GM23338 (cell line): ENCODE measurements around the gene CD44. TPM values are rescaled to one million over a fixed set of nuclear protein-coding genes. Genes with fewer than 3 reads are reported as not detected.

Experiments
- ATAC-seq: fragments of 200-7000 bp; cut with Tn5 transposase; 3 replicates; pipeline ENCODE4 v1.9.1; 2020
- DNase-seq: peaks from one replicate; pipeline ENCODE4 v3.0.0-alpha.2; 2015; ENCODE audit warnings: low spot score
- H2AFZ ChIP-seq: fragments of 200-600 bp; sonication (generic); 2 replicates; pipeline ENCODE4 v1.8.0; 2016; ENCODE audit warnings: antibody characterized with exemption, mild to moderate bottlenecking, moderate library complexity
- H3F3A ChIP-seq: fragments of 200-600 bp; sonication (generic); replicated peaks from 2 replicates; pipeline ENCODE4 v1.8.0; 2017; ENCODE audit warnings: antibody characterized with exemption, mixed run types, low read depth
- H3K27ac ChIP-seq: fragments of 200-600 bp; sonication (generic); 2 replicates; pipeline ENCODE4 v1.6.1; 2016; ENCODE audit warnings: low read depth
- H3K27me3 ChIP-seq: fragments of 200-600 bp; sonication (generic); 2 replicates; pipeline ENCODE4 v1.8.0; 2016; ENCODE audit warnings: mild to moderate bottlenecking, mixed run types, moderate library complexity; ENCODE audit not compliant: insufficient read depth
- H3K36me3 ChIP-seq: fragments of 200-600 bp; sonication (generic); 2 replicates; pipeline ENCODE4 v1.8.0; 2016; ENCODE audit warnings: mild to moderate bottlenecking; ENCODE audit not compliant: insufficient read depth
- H3K4me1 ChIP-seq: fragments of 200-600 bp; sonication (generic); 2 replicates; pipeline ENCODE4 v1.8.0; 2016; ENCODE audit warnings: mild to moderate bottlenecking, moderate library complexity; ENCODE audit not compliant: insufficient read depth
- H3K4me2 ChIP-seq: fragments of 200-600 bp; sonication (generic); 2 replicates; pipeline ENCODE4 v1.7.1; 2017; ENCODE audit warnings: mixed run types
- H3K4me3 ChIP-seq: fragments of 200-600 bp; sonication (generic); 2 replicates; pipeline ENCODE4 v1.6.1; 2016; ENCODE audit warnings: mixed run types
- H3K79me2 ChIP-seq: fragments of 200-600 bp; sonication (generic); replicated peaks from 2 replicates; pipeline ENCODE4 v1.8.0; 2017; ENCODE audit warnings: mild to moderate bottlenecking; ENCODE audit not compliant: insufficient read depth
- H3K9me2 ChIP-seq: fragments of 200-600 bp; sonication (generic); 2 replicates; pipeline ENCODE4 v1.8.0; 2017; ENCODE audit not compliant: insufficient read depth
- H4K20me1 ChIP-seq: fragments of 200-600 bp; sonication (generic); replicated peaks from 2 replicates; pipeline ENCODE4 v1.8.0; 2017; ENCODE audit warnings: mild to moderate bottlenecking; ENCODE audit not compliant: insufficient read depth
- H3K27ac Mint-ChIP-seq: 2 replicates; pipeline ENCODE4 v1.8.0; 2020; ENCODE audit warnings: inconsistent platforms, mild to moderate bottlenecking, moderate library complexity, mixed read lengths
- H3K27me3 Mint-ChIP-seq: 3 replicates; pipeline ENCODE4 v1.8.0; 2022; ENCODE audit warnings: low read depth, mild to moderate bottlenecking, moderate library complexity, mixed read lengths, inconsistent platforms; ENCODE audit not compliant: insufficient read depth, poor library complexity
- H3K36me3 Mint-ChIP-seq: 3 replicates; pipeline ENCODE4 v1.8.0; 2021; ENCODE audit warnings: low read depth, mild to moderate bottlenecking, inconsistent platforms, moderate library complexity, mixed read lengths
- H3K4me1 Mint-ChIP-seq: 3 replicates; pipeline ENCODE4 v1.8.0; 2020; ENCODE audit warnings: mild to moderate bottlenecking, inconsistent platforms, mixed read lengths
- H3K4me3 Mint-ChIP-seq: 3 replicates; pipeline ENCODE4 v1.8.0; 2021; ENCODE audit warnings: moderate library complexity, mild to moderate bottlenecking, inconsistent platforms, mixed read lengths
- H3K9me3 Mint-ChIP-seq: 3 replicates; pipeline ENCODE4 v1.8.0; 2020; ENCODE audit warnings: moderate library complexity, mild to moderate bottlenecking, inconsistent platforms, mixed read lengths
- CREB1 ChIP-seq: fragments of 250-450 bp; sonication (Bioruptor Pico); IDR thresholded peaks from 2 replicates; pipeline ENCODE4 v1.5.0; 2020; ENCODE audit warnings: low read depth, mild to moderate bottlenecking, moderate library complexity
- ETS1 ChIP-seq: IDR thresholded peaks from 2 replicates; pipeline ENCODE4 v1.6.1; 2016; ENCODE audit warnings: antibody characterized with exemption
- EZH2phosphoT487 ChIP-seq: fragments of 200-600 bp; sonication (generic); IDR thresholded peaks from one replicate; pipeline ENCODE4 v1.8.1; 2018; ENCODE audit warnings: antibody characterized with exemption; ENCODE audit not compliant: unreplicated experiment
- POLR2AphosphoS5 ChIP-seq: IDR thresholded peaks from 2 replicates; pipeline ENCODE4 v1.6.1; 2016; ENCODE audit warnings: antibody characterized with exemption, low read depth
- ZNF114 ChIP-seq: fragments of 250-450 bp; sonication (Bioruptor Pico); IDR thresholded peaks from 2 replicates; pipeline ENCODE4 v1.5.0; 2020; ENCODE audit warnings: mild to moderate bottlenecking, moderate library complexity
- ZNF462 ChIP-seq: fragments of 250-450 bp; sonication (Bioruptor Pico); IDR thresholded peaks from 2 replicates; pipeline ENCODE4 v1.5.0; 2020; ENCODE audit warnings: mild to moderate bottlenecking, moderate library complexity
- polyA plus RNA-seq: library from polyadenylated mRNA; unstranded; fragments of >200 nt; fragmentation: Nextera tagmentation; extraction: Ambion mirVana; gene quantifications from 2 replicates; pipeline ENCODE4 v1.2.1, GENCODE V29; 2016
- total RNA-seq: library from RNA; depleted of rRNA; stranded (reverse); fragments of >200 nt; shearing (Covaris generic); gene quantifications from 2 replicates; pipeline ENCODE4 v1.2.3, GENCODE V29; 2014
- TF ChIP-seq, protein P1 (sequence below), 2 experiments: fragments of 200-600 bp in 1 of 2; sonication (generic) in 1 of 2; conservative IDR thresholded peaks; 2 replicates each; pipeline versions ENCODE4 v1.5.1 to v1.6.1; 2016 to 2017; ENCODE audit warnings: antibody characterized with exemption in 2 of 2, low read depth in 2 of 2, mild to moderate bottlenecking in 2 of 2, moderate library complexity in 1 of 2

Gene CD44
- total and polyA plus RNA-seq, 2 experiments from 2014 or later, result 4.0 to 10.1 TPM

DNA sequence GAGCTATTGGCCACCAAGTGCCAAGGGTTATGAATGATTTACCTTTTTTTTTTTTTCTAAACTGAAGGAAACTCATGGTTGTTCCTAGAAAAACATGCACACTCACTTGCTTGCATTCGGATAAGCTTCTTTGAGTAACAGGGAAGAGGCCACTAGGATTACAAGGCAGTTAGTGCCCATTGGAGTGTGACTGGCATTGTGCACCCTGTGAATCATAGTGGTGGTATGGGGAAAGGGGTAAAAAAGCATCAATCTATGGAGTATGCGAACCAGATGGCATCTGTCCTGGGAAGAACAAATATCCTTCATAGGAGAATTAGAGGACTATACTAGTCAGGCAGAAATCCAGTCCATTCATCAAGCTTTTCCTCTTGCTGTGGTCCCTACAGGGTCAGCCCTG lies 24.2 kb downstream of the CD44 start (continued):
- TF ChIP-seq ZNF114 (CRISPR knock-in tag) (no peak), CREB1 (CRISPR knock-in tag) (no peak)
- TF ChIP-seq, protein P1, sequence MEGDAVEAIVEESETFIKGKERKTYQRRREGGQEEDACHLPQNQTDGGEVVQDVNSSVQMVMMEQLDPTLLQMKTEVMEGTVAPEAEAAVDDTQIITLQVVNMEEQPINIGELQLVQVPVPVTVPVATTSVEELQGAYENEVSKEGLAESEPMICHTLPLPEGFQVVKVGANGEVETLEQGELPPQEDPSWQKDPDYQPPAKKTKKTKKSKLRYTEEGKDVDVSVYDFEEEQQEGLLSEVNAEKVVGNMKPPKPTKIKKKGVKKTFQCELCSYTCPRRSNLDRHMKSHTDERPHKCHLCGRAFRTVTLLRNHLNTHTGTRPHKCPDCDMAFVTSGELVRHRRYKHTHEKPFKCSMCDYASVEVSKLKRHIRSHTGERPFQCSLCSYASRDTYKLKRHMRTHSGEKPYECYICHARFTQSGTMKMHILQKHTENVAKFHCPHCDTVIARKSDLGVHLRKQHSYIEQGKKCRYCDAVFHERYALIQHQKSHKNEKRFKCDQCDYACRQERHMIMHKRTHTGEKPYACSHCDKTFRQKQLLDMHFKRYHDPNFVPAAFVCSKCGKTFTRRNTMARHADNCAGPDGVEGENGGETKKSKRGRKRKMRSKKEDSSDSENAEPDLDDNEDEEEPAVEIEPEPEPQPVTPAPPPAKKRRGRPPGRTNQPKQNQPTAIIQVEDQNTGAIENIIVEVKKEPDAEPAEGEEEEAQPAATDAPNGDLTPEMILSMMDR (conservative IDR thresholded peaks at IDR 0.05; ENCODE audit: low read depth in 2 of 2), result no peak

DNA sequence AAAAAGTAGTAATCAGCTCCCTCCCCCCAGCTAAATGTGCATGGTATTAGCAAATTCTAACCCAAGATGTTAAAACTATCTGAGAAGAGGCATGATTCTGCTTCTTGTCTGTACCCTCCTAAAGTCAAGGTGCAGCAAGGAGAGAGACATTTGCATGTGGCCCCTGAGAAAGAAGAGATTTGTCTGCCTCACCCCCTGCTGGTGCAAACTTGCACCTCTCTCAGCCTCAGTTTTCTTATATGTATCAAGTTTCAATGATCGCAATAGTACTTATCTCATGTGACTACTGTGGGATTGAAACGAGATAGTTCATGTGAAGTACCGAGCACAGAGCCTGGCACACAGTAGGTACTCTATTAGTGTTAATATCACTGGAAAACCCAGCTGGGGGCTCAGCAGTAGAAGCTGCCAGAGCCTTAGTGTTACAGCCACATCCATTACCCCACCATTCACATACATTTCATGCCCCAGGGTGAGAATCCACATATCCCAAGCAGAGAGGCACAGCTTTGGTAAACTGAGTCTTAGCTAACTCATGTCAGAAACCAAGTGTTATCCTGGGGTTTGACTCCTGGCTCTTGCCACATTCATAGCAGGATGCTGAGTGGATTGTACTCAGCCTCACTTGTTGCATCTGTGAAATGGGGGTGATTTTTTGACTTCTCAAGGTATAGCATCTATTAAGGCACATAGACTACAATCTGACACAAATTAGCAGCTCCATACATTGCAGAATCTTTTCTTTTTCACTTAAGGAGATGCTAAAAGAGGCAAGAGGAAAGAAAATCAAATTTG lies 24.9 kb downstream of the CD44 start:
- 0 out of 2 replicates have a peak overlapping the region, but pooled peaks have one; percentile 1 for H3K4me2 ChIP-seq
- H3K27ac ChIP-seq, result no peak overlapping the region
- Mint-ChIP-seq H3K36me3 (no peaks in the 10 kb centered on the region), H3K27me3 (no peaks in the 10 kb centered on the region), H3K9me3 (no peaks in the 10 kb centered on the region), H3K27ac (no peak overlapping the region), H3K4me1 (peaks cover 15% of the 10 kb centered on the region), H3K4me3 (no peak overlapping the region)
- H3K4me3 ChIP-seq, result no peak overlapping the region
- no peaks in the 10 kb centered on the region for H3K9me2 ChIP-seq
- DNase-seq (peak; percentile 65), ATAC-seq (peak; percentile 65)
- H4K20me1 ChIP-seq, result no peaks in the 10 kb centered on the region
- no peaks in the 10 kb centered on the region for H3F3A ChIP-seq
- H3K79me2 ChIP-seq, result no peaks in the 10 kb centered on the region
- H2AFZ ChIP-seq, result no peak overlapping the region
- peaks cover 15% of the 10 kb centered on the region for H3K4me1 ChIP-seq
- H3K36me3 ChIP-seq, result no peaks in the 10 kb centered on the region
- no peaks in the 10 kb centered on the region for H3K27me3 ChIP-seq
- TF ChIP-seq, protein P1 (conservative IDR thresholded peaks at IDR 0.05; ENCODE audit: low read depth in 2 of 2), result peak; percentile 37 to 39; a peak in 3 of 4 replicates
- TF ChIP-seq ZNF114 (CRISPR knock-in tag), result no peak

- H3K4me1 Mint-ChIP-seq, result peaks cover 11% of the 10 kb centered on the region; the same call in 2 of the 3 replicates
- no peak for DNase-seq
- no peaks in the 10 kb centered on the region for H4K20me1 ChIP-seq
- no peaks in the 10 kb centered on the region for H3K79me2 ChIP-seq
- H3F3A ChIP-seq, result no peaks in the 10 kb centered on the region
- no peak overlapping the region for H3K27ac ChIP-seq
- H3K4me3 Mint-ChIP-seq, result no peak overlapping the region
- H2AFZ ChIP-seq, result no peak overlapping the region
- H3K9me2 ChIP-seq, result no peaks in the 10 kb centered on the region; the same call in 1 of the 2 replicates
- no peaks in the 10 kb centered on the region for H3K27me3 ChIP-seq
- H3K4me1 ChIP-seq, result peaks cover 13% of the 10 kb centered on the region; the same call in 1 of the 2 replicates
- no peaks in the 10 kb centered on the region for H3K36me3 ChIP-seq
- no peak overlapping the region for H3K27ac Mint-ChIP-seq
- no peak for ATAC-seq
- H3K4me2 ChIP-seq, result no peak overlapping the region
- H3K4me3 ChIP-seq, result no peak overlapping the region
- no peaks in the 10 kb centered on the region for H3K9me3 Mint-ChIP-seq
- H3K36me3 Mint-ChIP-seq, result no peaks in the 10 kb centered on the region
- no peaks in the 10 kb centered on the region for H3K27me3 Mint-ChIP-seq
- TF ChIP-seq POLR2AphosphoS5 (no peak), EZH2phosphoT487 (no peak), ETS1 (no peak), ZNF462 (CRISPR knock-in tag) (no peak)
Observed at GRCh38 chr11:35165030-35165422, 26.1 kb downstream of the CD44 start.
